Stimulated activated CD8-positive, alpha-beta memory T cell treated with anti-CD3 and anti-CD28 coated beads, Interleukin-12 subunit alpha, Interleukin-12 subunit beta, amount 100 ng/mL, for 1 hour (primary cell): ENCODE data around the gene RAPGEF1.

ENCODE experiments used
- DNase-seq: peaks from one replicate; pipeline ENCODE4 v3.0.0-alpha.2; 2020; ENCODE audit warnings: low read depth

Gene RAPGEF1

DNA sequence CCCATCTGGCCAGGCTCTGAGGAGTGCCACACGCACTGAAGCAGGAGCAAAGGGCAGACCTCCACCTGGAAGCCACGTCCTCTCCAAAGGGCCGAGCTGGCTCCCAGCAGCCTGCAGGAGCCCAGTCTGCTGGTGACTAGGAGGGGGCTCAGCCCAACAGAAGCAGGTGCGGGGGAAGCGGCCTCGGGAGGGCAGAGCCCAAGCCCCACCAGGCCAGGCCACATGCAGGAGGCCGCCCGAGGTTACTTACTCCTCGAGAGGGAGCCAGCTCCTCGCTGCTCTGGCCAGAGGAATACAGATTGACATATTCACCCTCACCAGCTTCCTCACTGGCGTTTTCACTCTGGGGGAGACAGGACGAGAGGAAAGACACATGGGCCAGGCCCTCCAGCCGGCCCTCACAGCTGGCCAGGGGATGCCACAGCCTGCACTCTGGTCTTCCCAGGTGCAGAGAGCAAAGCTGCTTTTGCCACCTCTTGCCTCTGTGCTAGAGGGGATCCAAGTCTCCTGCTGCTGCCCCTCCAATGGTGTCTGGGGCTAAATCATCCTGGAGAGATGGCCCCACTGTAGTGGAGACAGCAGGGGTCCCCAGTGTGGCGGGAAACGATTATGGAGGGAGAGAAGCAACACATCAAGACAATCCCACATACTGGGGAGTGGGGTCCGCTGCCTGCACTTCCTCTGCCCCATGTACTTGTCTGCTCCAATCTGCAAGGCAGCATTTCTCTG is 136.0 kb downstream of the RAPGEF1 start:
- DNase-seq, result no peak

DNA sequence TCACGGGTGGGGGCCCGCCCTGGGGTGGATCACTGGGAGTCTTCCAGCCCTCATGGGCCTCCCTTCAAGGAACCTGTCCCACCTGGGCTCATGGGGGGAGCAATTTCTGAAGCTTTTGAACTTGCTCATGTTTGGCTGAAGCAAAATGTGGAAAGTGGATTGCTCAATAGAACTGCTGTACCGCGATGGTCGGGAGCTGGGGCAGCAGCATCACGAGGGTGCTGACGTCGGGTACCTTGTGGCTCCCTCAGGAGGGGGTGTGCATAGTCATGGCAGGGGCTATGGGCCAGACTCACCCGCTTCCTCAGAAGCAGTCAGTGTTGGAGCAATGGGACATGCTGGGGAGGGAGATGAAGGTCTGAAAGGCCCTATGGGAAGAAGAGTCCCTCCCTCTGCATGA is 136.7 kb downstream of the RAPGEF1 start:
- DNase-seq, result no peak

DNA sequence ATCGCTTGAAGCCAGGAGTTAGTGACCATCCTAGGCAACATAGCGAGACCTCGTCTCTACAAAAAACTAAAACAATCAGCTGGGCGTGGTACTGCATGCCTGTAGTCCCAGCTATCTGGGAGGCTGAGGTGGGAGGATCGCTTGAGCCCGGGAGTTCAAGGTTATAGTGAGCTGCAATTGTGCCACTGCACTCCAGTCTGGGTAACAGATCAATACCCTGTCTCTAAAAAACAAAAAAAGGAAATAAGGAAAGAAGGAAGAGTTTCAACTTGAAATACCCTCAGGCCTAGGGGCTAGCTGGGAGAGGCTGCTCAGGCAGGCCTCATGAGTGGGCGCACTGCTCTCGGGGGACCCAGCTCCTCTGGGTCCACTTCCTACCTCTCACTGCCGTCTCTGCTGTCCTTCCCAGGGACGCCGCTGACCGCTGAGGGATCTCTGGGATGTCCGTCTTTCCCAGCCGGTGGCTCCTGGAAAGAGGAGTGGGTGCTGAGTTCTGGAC is 138.1 kb downstream of the RAPGEF1 start:
- no peak for DNase-seq

DNA sequence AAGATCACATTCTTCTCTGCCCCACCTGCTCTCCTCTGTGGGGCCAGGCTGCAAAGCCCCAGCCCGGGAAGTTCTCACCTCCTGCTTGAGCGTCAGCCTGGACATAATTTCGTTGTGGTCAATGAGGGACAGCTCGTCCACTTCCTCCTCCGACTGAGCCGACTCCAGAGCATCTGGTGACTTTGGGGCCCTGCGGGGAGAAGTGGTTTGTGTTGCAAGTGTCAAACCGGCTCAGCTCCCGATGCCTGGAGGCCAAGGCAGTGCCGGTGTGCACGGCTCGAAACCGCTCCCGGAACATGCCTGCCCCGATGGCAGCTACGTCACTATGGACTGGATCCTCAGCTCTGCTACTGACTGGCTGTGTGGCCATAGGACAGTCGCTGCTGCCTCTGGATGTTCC is 141.8 kb downstream of the RAPGEF1 start:
- DNase-seq, result no peak

DNA sequence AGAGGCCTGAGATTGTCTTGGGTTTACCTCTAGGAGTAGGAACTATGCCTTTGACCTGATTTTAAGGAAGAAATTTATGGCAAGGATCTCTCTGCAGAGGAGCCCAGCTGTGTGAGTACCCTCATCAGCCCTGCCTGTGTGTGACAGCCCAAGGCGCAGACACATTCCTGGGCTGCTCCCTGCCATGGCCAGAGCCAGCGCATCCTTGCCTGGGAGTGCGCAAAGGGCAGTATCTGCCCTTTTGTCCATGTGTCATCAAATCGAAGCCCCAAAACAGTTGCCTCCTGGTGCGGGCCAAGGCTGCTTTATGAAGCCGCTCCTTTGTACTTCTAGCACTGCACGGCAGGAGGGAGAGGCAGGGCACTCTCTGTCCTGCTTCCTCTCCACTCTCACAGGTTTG is 142.6 kb downstream of the RAPGEF1 start:
- no peak for DNase-seq

DNA sequence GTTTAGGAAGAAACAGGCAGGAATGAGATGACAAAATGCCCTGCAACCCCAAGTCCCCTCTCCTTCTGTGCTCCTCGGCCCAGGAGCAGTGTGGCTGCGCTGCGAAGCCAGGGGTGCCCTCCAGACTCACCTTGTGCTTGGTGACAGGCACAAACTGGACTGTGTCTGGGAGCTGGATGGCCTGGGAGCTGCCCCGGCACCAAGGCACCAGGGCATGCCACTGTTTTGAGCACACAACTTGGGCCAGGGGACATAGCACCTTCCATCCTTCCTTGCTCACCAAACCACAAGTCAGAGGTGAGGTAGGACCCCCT is 143.5 kb downstream of the RAPGEF1 start:
- DNase-seq, result no peak

DNA sequence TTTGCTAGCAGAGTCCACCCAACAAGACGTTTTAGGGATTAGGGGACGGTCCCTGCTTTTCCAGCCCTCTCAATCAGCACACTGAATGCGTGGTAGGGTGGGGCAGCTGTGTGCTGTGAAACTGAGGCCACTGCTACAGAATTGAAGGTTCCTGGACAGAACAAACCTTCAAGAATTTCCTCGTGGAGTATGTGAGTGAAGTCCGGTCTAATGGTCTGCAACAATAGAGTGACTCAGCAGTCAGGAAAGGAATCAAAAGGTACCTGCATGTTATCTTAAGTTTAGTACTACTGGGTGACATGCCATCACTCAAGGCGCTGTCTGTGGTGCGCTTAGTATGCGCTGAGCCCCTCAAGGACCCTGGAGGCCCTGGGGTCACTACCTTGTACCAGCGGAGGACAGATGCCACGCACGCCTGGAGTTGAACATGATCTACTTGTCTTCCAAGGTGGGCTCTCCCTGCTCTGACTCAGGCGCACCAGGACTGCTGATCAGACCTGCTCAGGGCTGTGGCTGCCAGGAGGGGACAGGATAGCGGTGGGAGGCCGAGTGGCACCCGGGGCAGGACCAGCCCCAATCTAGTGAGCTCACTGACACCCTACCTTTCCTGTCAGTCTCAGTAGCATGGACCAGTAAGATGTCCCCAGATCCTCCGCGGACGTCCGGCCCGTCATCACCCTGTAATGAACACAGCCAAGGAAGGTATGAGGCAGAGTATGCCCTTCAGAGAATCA is 144.0 kb downstream of the RAPGEF1 start:
- DNase-seq, result no peak

DNA sequence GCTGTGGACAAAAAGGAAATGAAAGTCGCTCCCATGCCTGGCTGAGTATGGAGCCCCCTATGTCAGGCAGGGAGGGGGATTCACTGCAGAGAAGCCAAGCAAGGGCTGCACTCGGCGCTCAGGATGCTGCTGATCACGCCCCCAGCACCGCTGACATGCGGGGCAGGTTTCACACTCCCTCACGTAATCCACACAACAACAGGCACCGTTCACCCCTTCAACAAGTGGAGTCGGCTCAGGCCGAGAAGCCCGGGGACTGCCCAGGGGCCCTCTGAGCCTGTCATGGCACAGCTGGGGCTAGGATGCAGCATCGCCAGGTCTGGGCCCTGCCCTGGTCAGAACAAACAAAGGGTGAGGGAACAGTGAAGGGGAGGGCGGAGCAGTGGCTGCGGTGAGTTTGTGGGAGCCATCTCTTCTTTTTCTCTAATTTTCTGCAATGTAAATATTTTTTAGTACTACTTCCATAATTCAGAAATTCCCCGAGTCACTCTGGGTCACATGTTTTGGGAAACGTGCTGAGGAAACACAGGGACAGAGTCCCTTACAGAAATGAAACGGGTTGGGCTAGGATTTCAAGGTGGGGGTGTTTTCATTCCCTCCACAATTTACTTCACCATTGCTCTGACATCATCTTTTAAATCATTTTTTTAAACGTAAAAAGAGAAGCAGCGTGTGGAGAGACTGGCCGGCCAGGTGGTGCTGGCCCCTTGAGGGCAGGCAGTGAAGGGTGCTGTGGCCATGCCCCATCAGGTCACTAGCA is 144.8 kb downstream of the RAPGEF1 start:
- no peak for DNase-seq

DNA sequence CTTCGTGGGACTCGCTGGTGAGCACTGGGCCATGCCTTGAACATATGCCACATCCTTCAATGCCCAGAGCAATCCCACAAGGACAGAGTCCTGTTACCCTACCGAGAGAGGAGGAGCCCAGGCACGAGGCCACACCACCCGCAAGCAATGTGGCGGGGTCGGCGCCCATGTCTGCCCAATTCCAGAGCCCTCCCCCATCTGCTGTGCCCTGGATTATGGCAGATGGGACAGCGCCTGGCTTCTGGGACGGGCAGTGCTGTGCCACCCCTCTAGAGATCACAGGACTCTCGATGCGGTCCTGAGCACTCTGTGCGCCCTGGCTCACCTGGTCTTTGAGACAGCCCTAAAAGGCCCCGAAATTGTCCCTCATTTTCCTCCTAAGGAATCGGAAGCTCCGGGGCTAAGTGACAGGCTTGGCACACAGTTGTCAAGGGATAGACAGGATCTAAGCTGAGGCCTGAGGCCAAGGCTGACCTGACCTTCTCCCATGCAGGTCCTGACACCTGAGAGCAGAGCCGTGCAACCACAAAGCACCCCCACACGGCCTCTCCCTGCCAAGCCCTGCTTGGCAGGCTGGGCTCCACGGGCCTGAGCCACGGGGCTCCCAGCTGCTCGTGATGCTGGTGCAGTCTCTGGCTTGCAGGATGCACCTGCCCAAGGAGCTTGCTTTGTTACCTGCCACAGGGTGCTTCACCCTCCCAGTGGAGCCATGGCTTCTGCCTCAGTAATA is 145.8 kb downstream of the RAPGEF1 start:
- no peak for DNase-seq

DNA sequence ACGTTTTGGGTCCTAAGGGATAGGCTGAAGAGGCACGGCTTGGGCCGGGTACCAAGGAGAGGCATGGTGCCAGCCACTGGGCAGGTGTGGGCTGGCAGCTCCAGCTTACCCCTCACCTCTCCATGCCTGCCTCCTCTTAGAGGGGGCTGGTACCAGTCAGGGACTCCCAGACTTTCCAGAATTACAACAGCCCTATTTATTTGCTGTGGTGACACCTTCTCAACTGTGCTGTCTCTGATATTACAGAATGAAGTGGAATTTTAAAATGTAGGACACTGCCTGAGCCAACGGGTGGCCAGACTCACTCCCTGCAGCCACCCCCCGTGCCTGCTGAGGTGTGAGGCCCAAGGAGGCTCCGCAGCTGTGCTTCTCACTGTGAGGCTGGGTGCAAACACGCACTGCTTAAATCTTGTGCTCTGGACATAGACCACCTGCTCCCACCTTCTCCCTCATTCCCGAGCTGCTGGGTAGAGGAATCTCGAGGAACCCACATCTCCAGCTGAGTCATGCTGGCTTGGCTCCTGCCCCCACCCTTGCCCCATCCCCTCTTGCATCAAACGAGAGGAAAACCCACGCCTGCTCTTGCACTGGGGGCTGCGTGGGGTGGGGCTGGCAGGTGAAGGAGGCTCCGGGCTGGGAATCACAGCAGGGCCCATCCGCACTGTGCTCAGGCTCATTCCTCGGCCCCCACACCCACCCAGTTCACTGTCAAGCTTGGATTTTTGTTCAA is 146.6 kb downstream of the RAPGEF1 start:
- DNase-seq, result no peak

DNA sequence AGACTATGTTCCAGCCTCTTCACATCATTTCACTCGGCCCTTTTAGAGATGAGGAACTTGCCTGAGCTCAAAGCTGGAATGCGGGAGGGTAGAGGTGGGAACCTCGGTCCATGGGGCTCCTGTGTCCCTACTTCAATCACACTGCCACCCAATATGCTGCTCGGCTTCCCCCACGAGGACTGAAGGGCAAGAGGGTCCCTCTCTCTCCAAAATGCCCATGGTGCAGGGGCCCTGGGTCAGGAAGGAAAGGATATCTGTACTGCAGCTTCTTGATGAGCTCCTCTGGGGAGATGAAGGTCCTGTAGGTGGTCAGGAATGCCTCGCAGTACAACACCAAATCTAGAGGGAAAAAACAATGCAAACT is 148.0 kb downstream of the RAPGEF1 start:
- DNase-seq, result no peak

DNA sequence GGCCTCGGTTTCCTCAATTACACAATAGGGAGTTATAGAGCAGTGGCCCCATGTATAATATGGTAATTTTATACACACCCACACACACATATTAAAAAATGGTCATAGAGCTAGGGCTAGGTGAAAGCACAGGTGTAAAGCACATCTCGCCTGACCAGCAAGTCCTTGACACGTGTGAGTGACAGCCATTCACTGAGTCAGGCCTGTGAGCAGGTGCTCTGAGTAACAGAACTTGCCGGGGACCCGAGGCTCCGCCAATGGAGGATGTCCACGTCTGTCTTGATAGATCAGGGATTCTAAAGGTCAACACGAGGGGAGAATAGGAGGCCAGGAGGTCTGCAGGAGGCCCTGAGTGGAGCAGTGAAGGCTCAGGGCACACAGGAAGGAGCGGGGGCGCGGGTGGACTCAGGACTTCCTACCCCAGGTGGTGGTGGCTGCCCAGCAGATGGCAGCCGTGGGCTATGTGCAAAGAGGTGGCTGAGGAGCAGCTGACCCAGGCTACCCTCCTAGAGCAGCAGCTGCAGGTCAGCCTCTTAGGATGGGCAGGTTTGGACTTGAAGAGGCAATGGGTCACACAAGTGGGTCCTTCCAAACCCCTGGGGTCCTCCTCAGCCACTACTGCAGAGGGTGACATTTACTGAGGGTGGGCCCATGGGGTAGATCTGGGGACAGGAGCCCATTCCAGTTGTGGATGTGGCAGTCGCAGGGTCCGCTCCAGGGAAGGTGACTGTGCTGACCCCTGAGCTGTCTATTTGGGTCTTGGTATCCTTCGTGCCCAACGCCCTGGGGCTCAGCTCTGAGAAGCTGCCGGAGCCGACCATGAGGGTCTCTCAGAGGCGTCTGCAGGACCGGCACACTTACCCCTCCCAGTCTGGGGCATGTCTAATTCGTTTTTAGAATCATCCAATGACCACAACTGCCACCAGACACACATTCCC is 148.7 kb downstream of the RAPGEF1 start:
- DNase-seq, result peak; percentile 56

DNA sequence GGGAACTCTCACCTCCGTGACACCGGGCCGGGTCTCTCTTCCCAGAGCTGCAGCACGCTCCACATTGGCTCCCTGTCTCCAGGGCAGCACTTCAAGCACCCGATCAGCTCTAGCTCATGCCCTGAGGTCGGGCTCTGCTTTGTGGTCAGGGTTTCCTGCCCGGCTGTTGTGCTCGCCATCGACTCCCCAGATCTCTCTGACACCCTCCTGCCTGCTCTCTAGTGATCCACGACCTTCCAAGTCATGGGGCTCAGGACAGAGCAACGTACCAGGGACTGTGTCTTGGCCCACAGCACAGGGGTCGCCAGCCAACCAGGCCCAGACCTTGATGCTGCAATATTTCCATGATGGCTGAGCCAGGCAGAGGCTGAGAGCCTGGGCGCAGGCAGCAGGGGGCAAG is 149.4 kb downstream of the RAPGEF1 start:
- DNase-seq, result no peak

DNA sequence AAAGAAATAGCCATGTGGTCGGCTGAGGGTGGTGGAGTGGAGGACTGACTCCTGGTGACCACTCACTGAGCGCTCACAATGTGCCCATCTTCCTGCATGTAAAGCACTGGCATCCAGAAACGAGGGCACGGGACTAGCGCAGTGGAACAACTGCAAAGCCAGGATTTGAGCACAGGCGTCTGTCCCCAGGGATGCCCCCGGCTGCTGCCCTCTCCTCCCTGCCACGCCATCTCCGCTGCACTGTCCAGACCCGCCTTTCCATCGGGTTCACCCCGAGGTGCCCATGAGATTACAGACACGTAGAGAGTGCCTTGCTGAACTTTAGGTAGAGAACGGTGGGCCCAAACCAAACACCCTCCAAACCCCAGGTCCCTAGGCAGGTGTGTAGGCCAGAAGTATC is 149.9 kb downstream of the RAPGEF1 start:
- no peak for DNase-seq

DNA sequence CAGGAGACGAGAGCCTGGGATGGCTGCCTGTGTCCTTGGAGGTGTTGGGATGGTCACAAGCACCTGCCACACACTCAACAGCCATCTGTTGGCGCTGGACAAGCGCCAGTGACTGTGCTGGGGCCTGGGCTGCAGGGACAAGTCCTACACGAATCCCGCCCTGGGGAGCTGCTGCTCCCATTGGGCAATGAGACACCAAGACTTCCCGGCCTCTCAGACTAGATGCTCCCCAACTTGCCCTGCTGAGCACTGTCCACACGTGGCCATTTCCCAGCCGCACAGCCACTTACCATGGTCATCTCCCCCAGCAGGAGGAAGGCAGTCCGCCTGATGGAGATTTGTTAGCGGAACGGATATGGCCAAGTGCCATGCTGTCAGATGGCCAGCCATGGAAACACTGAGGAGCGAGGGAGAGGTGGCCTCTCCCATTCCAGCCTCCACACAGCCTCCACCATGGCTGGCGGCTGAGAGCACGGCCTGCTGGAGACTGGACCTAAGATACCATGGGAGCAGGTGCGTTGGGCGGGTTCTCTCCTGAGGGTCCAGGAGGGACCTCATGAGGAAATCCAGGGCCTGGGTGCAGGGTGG is 150.7 kb downstream of the RAPGEF1 start:
- DNase-seq, result no peak

DNA sequence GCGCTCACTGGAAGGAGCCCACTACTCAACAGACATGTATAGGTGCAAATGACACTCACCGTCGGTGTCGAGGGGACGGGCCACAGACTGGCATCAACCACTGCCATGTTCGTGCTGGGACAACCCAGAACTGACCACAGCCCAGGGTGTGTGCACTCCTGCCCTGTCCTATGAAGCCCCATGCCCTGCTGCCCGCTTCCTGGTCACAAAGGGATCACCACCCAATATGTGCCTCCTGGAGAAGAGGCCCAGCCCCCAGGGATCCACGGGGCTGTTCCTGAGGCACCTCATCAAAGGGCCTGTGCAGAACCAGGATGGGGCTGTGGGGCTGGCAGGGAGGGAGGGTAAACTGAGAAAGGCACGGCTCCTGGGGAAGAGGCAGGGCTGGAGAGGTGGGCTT is 151.5 kb downstream of the RAPGEF1 start:
- no peak for DNase-seq

DNA sequence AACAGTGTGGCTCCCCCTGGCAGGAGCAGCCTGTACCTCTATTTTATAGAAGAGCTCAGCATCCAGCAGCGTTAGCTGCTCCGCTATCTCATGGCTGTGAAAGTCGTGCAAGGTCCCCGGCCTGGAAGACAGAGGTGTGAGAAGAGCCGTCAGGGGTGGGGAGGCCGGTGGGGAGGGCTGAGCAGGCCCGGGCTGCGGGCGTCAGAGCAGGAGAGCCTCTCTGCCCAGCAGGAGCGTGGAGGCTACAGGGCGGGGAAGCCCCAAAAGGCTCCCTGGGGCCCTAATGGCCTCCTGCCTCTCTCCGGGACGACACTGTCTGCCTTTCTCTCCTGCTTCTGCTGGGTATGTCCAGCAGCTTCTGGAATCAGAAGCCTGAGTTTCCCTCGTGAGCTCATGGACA is 152.0 kb downstream of the RAPGEF1 start:
- DNase-seq, result no peak

DNA sequence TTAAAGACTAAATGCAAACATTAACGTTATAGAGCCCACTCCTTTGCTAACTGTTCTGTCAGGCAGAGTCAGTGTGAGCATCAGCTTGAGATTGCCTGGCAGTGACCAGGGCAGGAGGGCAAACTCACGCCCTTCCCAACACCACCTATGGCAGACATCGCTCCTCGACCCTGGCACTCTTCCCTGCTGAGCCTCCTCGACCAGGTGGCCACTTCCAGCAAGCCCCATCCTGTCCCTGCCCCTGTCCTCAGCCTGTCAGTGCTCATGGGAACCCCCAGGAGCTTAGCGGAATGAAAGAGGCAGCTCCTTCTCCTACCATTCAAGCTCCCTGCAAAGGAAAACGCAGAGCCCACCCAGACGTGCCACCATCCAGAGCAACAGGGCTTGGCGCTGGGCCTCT is 152.5 kb downstream of the RAPGEF1 start:
- no peak for DNase-seq

DNA sequence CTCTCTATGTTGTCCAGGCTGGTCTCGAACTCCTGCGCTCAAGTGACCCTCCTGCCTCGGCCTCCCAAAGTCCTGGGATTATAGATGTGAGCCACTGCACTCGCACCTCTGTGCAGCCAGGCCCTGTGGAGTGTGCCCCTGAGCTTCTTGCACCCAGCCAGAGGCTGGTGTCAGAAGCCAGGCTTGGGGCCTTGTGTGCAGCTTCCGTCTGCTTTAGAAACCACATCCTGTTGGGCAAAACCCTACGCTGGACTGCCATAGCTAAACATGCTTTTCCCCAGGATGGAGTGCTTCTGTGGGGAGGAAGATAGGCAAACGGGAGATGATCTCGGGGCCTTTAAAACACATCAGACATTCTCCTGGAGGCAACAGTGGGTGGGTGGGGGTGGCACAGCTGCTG is 154.5 kb downstream of the RAPGEF1 start:
- DNase-seq, result no peak

DNA sequence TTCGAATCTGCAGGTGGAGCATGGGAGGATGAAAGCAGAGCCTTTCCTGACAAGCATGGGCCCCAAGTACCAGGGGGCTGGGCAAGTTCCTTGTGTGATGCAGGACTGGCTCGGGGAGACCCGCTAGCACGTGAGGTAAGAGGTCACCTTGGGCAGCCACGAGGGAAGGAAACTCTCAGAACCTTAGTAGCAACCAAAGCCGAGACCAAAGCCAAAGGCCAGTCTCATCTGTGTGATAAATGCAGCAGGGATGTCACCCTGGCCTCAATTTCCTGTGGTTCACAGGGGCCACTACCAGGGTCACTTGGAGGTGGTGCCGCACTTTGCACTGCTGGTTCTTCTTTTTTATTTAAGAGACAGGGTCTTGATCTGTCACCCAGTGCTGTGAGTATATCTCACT is 155.0 kb downstream of the RAPGEF1 start:
- DNase-seq, result no peak
